Ectodermal cell (in vitro differentiated cells): ENCODE measurements around the gene SPCS1. TPM values are rescaled to one million over a fixed set of nuclear protein-coding genes. Genes with fewer than 3 reads are reported as not detected.
A peak's percentile ranks its signal among the peaks of the same experiment; 100 is the strongest.
"Not testable (repeated sequence)": the region's sequence is repeated elsewhere in the genome, so short reads cannot be mapped to it uniquely, and the experiment has no call there.

Experiments
- H3K27ac ChIP-seq: 2 replicates; pipeline ENCODE4 v1.7.0; 2013; ENCODE audit warnings: mild to moderate bottlenecking, low read depth, low read length; ENCODE audit not compliant: insufficient read depth, poor library complexity, severe bottlenecking
- H3K27me3 ChIP-seq: 2 replicates; pipeline ENCODE4 v1.7.0; 2013; ENCODE audit warnings: mild to moderate bottlenecking, low read length; ENCODE audit not compliant: insufficient read depth, control insufficient read depth, poor library complexity, severe bottlenecking
- H3K36me3 ChIP-seq: one replicate; pipeline ENCODE4 v1.7.0; 2013; ENCODE audit warnings: low read length; ENCODE audit not compliant: control insufficient read depth, insufficient read depth
- H3K4me1 ChIP-seq: one replicate; pipeline ENCODE4 v1.7.0; 2013; ENCODE audit warnings: low read length; ENCODE audit not compliant: control insufficient read depth, insufficient read depth
- H3K4me3 ChIP-seq: 2 replicates; pipeline ENCODE4 v1.7.0; 2013; ENCODE audit warnings: low read depth, low read length, control low read depth; ENCODE audit not compliant: insufficient read depth
- H3K9me3 ChIP-seq: 2 replicates; pipeline ENCODE4 v1.7.0; 2013; ENCODE audit warnings: mild to moderate bottlenecking, low read length, moderate library complexity; ENCODE audit not compliant: control insufficient read depth
- WGBS, 2 experiments: methylation state at CpG; one replicate each; pipeline ENCODE4 v1.1.7; 2013; ENCODE audit warnings: missing lambda C conversion rate in 2 of 2; 5-methylcytosine and 5-hydroxymethylcytosine counted together
- polyA plus RNA-seq, 4 experiments: library from polyadenylated mRNA; stranded (reverse); fragments of 50-300 nt; gene quantifications; one replicate each; pipeline ENCODE4 v1.2.3, GENCODE V29; 2013

SPCS1 gene
- 143 TPM for polyA plus RNA-seq (2013, experiment 1 of 4)
- 154 TPM for polyA plus RNA-seq (2013, experiment 2 of 4)
- polyA plus RNA-seq (2013, experiment 3 of 4), result 136 TPM
- 140 TPM for polyA plus RNA-seq (2013, experiment 4 of 4)

DNA sequence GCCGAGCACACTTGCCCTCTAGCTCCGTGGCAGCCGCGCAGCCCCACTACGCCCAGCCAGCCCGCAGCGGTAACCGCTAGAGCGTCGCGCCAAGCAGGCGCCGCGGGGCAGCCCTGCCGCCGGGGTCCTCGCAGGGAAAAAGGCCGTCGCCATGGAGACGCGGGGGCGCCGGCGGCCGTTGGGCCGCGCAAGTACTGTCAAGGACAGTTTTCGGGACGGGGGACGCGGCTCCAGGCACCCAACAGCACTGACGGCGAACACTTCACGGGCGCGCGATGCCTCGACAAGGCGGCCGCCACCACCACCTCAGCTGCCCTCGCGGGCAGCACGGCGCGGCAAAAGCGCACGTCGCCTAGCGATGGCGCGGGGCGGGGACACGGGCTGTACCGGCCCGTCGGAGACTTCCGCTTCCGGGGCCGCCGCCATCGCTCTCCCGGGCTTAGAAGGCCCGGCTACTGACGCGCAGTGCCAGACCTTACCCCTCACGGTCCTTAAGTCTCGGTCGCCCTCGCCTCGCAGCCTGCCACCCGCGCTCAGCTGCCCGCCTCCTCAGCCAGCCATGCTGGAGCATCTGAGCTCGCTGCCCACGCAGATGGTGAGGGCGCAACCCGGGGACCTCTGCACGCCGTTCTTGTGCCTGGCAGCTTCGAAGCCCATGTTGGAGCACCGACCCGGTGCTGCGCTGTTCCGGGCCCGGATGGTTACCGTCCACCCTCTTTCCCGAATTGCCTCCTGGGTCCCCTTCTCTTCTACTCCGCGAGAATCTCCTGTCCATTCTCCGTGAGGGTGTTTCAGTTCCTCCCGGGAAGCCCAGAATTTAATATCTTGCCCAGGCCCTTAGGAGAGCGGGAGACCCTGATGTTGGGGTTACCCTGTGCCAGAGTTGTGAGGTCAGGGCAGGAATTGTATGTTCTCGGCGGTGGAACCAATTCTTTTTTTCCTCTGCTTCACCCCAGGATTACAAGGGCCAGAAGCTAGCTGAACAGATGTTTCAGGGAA lies at the start of gene SPCS1, which contains the start of gene GLT8D1:
TSS of gene SPCS1 (plus strand) at position 419 of the 999 bp plus-strand sequence. CDS start at position 560, 141 bp downstream.
TSS of gene GLT8D1 (minus strand) at position 104 of the 999 bp plus-strand sequence. CDS start 5,331 bp downstream, outside the sequence.
- H3K4me3 ChIP-seq, result peak within 1 kb of the TSS; percentile 90
- H3K36me3 ChIP-seq, result peaks cover 3% of the 10 kb centered on the region
- peak within 1 kb of the TSS; percentile 59 for H3K27ac ChIP-seq
- H3K9me3 ChIP-seq, result no peaks in the 10 kb centered on the region
- 0% methylated on average over 94 of the region's 94 CpGs for WGBS, 2 experiments
- H3K27me3 ChIP-seq, result no peaks in the 10 kb centered on the region
- peaks cover 13% of the 10 kb centered on the region for H3K4me1 ChIP-seq

DNA sequence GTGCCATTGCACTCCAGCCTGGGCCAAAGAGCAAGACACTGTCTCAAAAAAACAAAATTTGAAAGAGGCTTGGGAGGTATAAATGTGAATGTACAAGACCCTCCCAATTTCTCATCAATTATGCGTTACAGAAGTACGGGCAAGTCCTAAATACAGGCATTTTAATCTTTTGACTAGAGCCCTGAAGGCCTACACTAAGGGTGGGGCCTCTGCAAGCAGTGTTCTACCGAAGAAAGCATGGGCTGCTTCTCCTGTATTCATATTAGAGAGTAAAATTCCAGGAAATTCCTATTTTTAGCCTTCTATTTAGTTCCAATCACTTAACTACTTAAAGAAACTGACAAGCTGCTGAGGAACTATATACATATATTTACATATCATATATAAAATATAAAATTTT lies 45.9 kb upstream of the SPCS1 start:
- H3K27ac ChIP-seq, result no peak overlapping the region
- no peak overlapping the region for H3K4me3 ChIP-seq
- H3K9me3 ChIP-seq, result no peaks in the 10 kb centered on the region
- no peaks in the 10 kb centered on the region for H3K27me3 ChIP-seq
- no peaks in the 10 kb centered on the region for H3K4me1 ChIP-seq
- peaks cover 51% of the 10 kb centered on the region for H3K36me3 ChIP-seq
- 76 to 81% methylated on average over 3 of the region's 3 CpGs for WGBS, 2 experiments

DNA sequence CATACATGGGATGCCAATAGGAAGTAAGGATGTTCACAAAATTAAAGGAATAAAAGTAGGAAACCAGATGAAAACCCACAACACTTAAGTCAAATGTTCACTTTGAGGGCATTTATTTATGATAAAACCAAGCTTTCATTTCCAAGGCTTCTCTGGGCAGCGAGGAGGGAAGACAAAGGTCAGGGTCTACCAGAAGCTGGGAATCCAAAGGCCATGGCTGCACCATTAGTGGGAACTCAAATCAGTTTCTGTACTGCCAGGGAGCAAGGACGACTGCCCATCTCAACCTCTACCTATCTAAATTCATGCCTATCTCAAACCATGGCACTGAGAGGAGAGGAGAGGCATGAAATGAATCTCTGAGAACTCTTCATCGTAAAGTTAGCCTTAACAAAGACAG lies 42.8 kb upstream of the SPCS1 start:
- Histone ChIP-seq H3K27me3 (no peaks in the 10 kb centered on the region), H3K4me3 (no peak overlapping the region), H3K27ac (no peak overlapping the region), H3K4me1 (no peaks in the 10 kb centered on the region), H3K9me3 (no peaks in the 10 kb centered on the region), H3K36me3 (peaks cover 41% of the 10 kb centered on the region)
- WGBS, 2 experiments, result 95 to 96% methylated on average over 3 of the region's 3 CpGs

- Histone ChIP-seq H3K4me3 (no peak overlapping the region), H3K27ac (no peak overlapping the region), H3K4me1 (no peaks in the 10 kb centered on the region), H3K9me3 (no peaks in the 10 kb centered on the region), H3K27me3 (no peaks in the 10 kb centered on the region), H3K36me3 (peaks cover 17% of the 10 kb centered on the region)
- WGBS, 2 experiments, result 95 to 98% methylated on average over 8 to 9 of the region's 9 CpGs
Measured at GRCh38 chr3:52670621-52671521, 35.0 kb upstream of the SPCS1 start.

DNA sequence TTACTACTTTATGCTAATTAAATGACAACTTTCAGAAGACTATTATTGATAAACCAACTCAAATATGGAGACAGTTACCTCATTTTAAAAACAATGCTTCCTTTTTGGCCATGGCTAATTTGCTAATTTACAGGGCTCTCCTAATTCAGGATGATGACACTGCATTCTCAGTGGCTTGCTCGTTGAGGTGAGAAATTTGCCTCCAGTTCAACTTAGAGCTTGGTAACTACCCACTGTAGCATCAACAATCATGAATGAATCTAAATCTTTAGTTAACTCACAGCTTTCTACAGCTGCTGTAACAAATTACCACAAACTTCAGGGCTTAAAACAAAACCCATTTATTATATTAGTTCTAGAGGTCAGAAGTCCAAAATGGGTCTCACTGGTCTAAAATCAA lies 34.2 kb upstream of the SPCS1 start:
- no peak overlapping the region for H3K27ac ChIP-seq

DNA sequence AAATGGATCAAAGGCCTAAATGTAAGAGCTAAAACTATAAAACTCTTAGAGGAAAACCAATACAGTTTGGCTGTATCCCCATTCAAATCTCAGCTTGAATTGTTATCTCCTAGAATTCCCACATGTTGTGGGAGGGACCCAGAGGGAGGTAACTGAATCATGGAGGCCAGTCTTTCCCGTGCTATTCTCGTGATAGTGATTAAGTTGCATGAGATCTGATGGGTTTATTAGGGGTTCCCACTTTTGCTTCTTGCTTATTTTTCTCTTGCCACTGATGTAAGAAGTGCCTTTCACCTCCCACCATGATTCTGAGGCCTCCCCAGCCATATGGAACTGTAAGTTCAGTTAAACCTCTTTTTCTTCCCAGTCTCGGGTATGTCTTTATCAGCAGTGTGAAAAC lies 29.7 kb upstream of the SPCS1 start:
- not testable (repeated sequence) for H3K9me3 ChIP-seq, H3K4me1 ChIP-seq, H3K4me3 ChIP-seq, H3K27me3 ChIP-seq, H3K27ac ChIP-seq
- peaks cover 23% of the 10 kb centered on the region for H3K36me3 ChIP-seq
- 92 to 94% methylated on average over 3 of the region's 3 CpGs for WGBS, 2 experiments

More for the DNA sequence above, 34.2 kb upstream of the SPCS1 start:
- 92% methylated on average over 1 of the region's 1 CpG for WGBS, 2 experiments
- Histone ChIP-seq H3K4me3 (no peak overlapping the region), H3K27me3 (no peaks in the 10 kb centered on the region), H3K9me3 (no peaks in the 10 kb centered on the region), H3K4me1 (no peaks in the 10 kb centered on the region), H3K36me3 (peaks cover 19% of the 10 kb centered on the region)

DNA sequence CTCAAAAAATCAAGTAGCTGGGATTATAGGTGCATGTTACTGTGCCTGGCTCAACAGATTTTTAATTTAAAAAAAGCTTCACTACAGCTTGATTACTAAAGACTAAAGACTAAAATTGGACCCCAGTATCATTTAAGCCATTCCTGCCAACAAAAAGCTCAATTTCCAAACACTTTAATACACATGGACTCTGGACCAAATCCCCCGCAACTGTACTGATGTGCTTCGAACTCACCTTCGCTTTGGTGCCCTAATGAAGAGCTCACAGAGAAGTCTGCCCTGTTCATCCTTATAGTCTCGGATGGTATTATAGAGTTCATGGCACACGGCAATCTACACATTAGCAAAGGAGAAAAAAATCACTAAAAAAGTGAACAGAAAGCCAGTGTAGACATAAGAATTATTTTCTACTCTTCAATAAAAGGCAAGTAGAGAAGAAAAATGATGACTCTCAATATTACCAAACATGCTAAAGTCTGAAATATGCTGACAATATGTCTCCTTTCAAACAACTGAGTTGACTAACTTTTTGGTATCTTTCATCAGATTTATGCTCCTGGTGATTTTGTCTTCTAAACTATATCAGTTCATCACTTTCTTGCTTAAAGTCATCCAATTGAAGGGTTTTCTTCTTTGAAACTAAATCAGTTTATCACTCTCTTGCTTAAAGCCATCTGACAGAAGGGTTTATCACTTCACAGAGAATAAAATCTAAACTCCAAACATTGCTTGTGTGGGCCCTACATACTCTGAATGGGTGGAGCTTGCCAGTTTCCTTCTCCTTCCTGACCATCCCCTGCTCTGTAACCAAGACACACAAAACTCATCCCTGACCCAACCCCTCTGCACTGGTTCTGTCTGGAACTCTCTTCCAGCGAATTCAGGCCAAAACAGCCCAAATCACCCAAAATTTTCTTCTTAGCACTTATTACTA lies 27.4 kb upstream of the SPCS1 start:
- no peaks in the 10 kb centered on the region for H3K4me1 ChIP-seq
- H3K4me3 ChIP-seq, result no peak overlapping the region

GRCh38 chr3:52679199-52679538 lies 26.7 kb upstream of the SPCS1 start:
- 91 to 96% methylated on average over 3 of the region's 3 CpGs for WGBS, 2 experiments
- no peak overlapping the region for H3K27ac ChIP-seq
- H3K27me3 ChIP-seq, result no peaks in the 10 kb centered on the region
- H3K9me3 ChIP-seq, result no peaks in the 10 kb centered on the region
- peaks cover 18% of the 10 kb centered on the region for H3K36me3 ChIP-seq
- no peak overlapping the region for H3K4me3 ChIP-seq
- no peaks in the 10 kb centered on the region for H3K4me1 ChIP-seq

More for the DNA sequence above, 27.4 kb upstream of the SPCS1 start:
- Histone ChIP-seq H3K27me3 (no peaks in the 10 kb centered on the region), H3K9me3 (no peaks in the 10 kb centered on the region), H3K27ac (no peak overlapping the region), H3K36me3 (peaks cover 18% of the 10 kb centered on the region)
- 96 to 97% methylated on average over 6 of the region's 6 CpGs for WGBS, 2 experiments

GRCh38 chr3:52679811-52680210 lies 26.1 kb upstream of the SPCS1 start:
- H3K36me3 ChIP-seq, result peaks cover 18% of the 10 kb centered on the region
- no peaks in the 10 kb centered on the region for H3K4me1 ChIP-seq
- no peaks in the 10 kb centered on the region for H3K27me3 ChIP-seq
- 83 to 100% methylated on average over 1 of the region's 1 CpG for WGBS, 2 experiments
- H3K9me3 ChIP-seq, result no peaks in the 10 kb centered on the region
- no peak overlapping the region for H3K27ac ChIP-seq
- no peak overlapping the region for H3K4me3 ChIP-seq
